Stimulated activated effector memory CD8-positive, alpha-beta T cell treated with anti-CD3 and anti-CD28 coated beads, Interleukin-12 subunit alpha, Interleukin-12 subunit beta, amount 100 ng/mL, for 72 hours (primary cell): ENCODE measurements around the gene DENND2A.
"Not testable (repeated sequence)": the region's sequence is repeated elsewhere in the genome, so short reads cannot be mapped to it uniquely, and the experiment has no call there.

Experiments
- ATAC-seq: fragments of 150-1000 bp; cut with Tn5 transposase; 2 replicates; pipeline ENCODE4 v1.10.0; 2021
- DNase-seq, 2 donors: peaks; one replicate each; pipeline ENCODE4 v3.0.0; 2021 to 2022; ENCODE audit warnings: low spot score in 2 of 2
- H3K27ac Mint-ChIP-seq: one replicate; pipeline ENCODE4 v1.8.0; 2022; ENCODE audit warnings: mild to moderate bottlenecking, mixed read lengths
- H3K36me3 Mint-ChIP-seq: one replicate; pipeline ENCODE4 v1.8.0; 2022; ENCODE audit warnings: mild to moderate bottlenecking, mixed read lengths
- H3K4me1 Mint-ChIP-seq: one replicate; pipeline ENCODE4 v1.8.0; 2022; ENCODE audit warnings: mixed read lengths
- H3K4me3 Mint-ChIP-seq: one replicate; pipeline ENCODE4 v1.8.0; 2022; ENCODE audit warnings: mild to moderate bottlenecking, mixed read lengths
- H3K9me3 Mint-ChIP-seq: one replicate; pipeline ENCODE4 v1.8.0; 2022; ENCODE audit warnings: mixed read lengths

DENND2A gene

DNA sequence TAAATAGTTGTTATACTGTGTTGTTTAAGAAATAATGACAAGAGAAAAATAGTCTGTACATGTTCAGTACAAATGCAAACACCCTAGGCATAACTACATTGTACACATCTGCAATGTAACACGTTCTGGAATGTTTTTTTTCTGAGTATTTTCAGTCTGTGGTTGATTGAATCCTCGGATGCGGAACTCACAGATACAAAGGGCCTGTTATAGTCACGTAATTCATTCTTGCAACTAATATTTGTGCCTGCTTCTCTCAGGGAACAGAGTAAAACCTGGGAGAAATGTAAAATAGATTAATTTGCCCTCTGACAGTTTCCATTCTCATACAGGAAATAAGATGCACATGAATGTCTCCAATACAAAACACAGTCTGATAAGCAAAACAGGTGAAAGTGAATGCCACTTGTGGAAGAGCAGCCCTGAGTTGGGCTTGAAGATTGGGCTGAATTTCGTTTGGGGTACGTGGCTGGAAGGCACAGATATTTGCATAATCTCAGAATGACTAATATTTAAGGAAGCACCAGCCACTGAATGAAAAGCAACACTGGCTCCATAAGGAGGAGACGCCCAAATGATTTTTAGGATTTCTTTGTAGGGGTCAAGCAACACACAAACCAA lies 19.1 kb downstream of the DENND2A start:
- Mint-ChIP-seq H3K36me3 (no peaks in the 10 kb centered on the region), H3K4me1 (no peaks in the 10 kb centered on the region), H3K9me3 (no peaks in the 10 kb centered on the region), H3K27ac (no peak overlapping the region), H3K4me3 (no peak overlapping the region)
- no peak for ATAC-seq
- DNase-seq, result no peak

DNA sequence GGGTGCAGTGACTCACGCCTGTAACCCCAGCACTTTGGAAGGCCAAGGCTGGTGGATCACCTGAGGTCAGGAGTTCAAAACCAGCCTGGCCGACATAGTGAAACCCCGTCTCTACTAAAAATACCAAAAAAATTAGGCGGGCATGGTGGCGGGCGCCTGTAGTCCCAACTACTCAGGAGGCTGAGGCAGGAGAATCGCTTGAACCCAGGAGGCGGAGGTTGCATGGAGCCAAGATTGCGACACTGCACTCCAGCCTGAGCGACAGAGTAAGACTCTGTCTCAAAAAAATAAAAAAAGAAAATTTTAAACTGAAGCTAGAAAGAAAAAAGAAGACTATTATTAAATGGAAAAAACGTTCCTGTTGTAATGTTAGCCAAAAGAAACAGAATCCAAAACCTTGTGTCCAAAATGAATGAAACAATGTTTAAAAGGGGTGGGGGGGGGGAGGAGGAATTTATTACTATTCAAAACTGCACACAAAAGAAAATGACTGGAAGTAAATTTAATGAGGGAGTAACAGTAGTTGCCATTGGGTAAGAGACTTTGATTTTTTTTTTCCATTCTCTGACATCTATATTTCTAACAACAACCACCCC lies 20.6 kb downstream of the DENND2A start:
- not testable (repeated sequence) for H3K9me3 Mint-ChIP-seq, H3K4me1 Mint-ChIP-seq, H3K27ac Mint-ChIP-seq, DNase-seq, H3K4me3 Mint-ChIP-seq, ATAC-seq, H3K36me3 Mint-ChIP-seq

DNA sequence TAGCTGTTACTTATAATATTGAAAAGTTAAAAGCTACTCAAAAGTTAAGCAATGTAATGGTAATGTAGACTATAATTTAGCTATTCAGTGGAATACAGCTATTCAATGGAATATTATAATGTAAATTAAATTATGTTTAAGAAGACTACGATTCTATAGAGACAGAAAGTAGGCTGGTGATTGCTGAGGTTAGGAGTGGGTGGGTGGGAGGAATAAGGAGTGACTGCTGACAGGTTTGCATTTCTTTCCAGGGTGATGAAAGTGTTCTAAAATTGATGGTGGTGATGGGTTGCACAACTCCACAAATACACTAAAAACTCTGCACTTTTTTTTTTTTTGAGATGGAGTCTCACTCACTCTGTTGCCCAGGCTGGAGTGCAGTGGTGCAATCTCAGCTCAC lies 21.4 kb downstream of the DENND2A start:
- no peak for DNase-seq
- Mint-ChIP-seq H3K36me3 (no peaks in the 10 kb centered on the region), H3K9me3 (no peaks in the 10 kb centered on the region), H3K4me1 (no peaks in the 10 kb centered on the region), H3K27ac (no peak overlapping the region), H3K4me3 (no peak overlapping the region)
- ATAC-seq, result no peak

DNA sequence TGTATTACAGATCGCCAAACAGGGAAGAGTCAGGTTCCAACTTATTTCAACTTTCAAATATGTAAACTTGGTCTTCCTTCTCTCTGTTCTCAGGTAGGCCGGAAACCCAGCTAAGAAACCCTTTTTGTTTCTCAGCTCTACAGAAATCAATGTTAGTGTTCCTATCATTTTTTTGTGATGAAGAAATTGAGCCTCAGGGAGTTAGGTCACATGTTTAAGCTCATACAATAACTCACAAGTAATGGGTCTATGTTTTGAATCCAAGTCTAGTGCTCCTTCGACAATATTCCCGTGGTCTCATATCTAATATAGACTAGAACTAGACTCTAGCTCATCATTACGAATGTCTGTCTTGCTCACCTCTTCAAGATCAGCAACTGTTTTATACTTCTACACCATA lies 22.3 kb downstream of the DENND2A start:
- Mint-ChIP-seq H3K4me1 (no peaks in the 10 kb centered on the region), H3K9me3 (no peaks in the 10 kb centered on the region), H3K4me3 (no peak overlapping the region), H3K27ac (no peak overlapping the region), H3K36me3 (no peaks in the 10 kb centered on the region)
- DNase-seq (no peak), ATAC-seq (no peak)

DNA sequence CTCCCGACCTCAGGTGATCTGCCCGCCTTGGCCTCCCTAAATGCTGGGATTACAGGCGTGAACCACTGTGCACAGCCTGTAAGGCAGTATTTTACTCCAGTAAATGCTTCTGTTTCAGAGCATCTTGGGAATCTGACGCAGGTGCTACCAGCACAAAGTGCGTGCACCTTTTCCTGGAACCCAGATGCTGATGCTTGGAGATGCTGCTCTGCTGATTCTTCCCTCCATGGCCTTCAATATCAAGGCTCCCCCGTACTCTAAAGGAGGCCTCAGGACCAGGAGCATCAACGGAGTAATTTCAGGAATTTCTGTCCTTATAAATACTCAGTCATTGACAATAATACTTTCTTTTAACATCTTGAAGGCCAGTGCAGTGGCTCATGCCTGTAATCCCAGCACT lies 23.5 kb downstream of the DENND2A start:
- Mint-ChIP-seq H3K4me3 (no peak overlapping the region), H3K36me3 (no peaks in the 10 kb centered on the region), H3K9me3 (no peaks in the 10 kb centered on the region), H3K4me1 (no peaks in the 10 kb centered on the region), H3K27ac (no peak overlapping the region)
- ATAC-seq (no peak), DNase-seq (no peak)

DNA sequence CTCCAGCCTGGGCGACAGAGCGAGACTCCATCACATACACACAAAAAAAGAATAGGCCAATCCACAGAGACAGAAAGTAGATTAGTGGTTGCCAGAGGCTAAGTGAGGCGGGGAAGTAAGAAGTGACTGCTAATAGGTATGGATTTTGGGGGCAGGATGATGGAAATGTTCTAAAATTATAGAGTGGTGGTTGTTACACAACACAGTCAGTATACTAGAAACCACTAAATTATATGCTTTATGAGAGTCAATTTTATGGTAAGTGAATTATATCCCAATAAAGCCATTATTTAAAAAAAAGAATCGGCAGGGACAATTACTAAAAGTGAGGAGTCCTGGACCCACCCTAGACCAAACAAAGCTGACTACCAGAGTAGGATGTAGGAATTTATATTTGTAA lies 24.3 kb downstream of the DENND2A start:
- H3K36me3 Mint-ChIP-seq, result no peaks in the 10 kb centered on the region
- no peaks in the 10 kb centered on the region for H3K4me1 Mint-ChIP-seq
- ATAC-seq (no peak), DNase-seq (no peak)
- no peak overlapping the region for H3K4me3 Mint-ChIP-seq
- H3K27ac Mint-ChIP-seq, result no peak overlapping the region
- no peaks in the 10 kb centered on the region for H3K9me3 Mint-ChIP-seq

DNA sequence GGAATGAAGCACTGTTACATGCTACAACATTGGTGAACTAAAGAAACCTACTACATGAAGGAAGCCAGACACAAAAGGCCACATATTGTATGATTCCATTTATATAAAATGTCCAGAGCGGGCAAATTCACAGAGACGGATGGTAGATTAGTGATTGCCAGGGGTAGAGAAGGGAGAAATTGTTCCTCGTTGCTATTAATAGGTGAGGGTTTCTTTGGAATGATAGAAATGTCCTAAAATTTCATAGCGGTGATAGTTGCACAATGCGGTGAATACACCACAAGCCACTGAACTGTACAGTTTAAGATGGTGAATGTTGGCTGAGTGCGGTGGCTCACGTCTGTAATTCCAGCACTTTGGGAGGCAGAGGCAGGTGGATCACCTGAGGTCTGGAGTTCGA lies 29.0 kb downstream of the DENND2A start:
- no peak for ATAC-seq
- no peaks in the 10 kb centered on the region for H3K4me1 Mint-ChIP-seq
- no peaks in the 10 kb centered on the region for H3K9me3 Mint-ChIP-seq
- no peak overlapping the region for H3K4me3 Mint-ChIP-seq
- no peaks in the 10 kb centered on the region for H3K36me3 Mint-ChIP-seq
- DNase-seq, result no peak
- no peak overlapping the region for H3K27ac Mint-ChIP-seq

DNA sequence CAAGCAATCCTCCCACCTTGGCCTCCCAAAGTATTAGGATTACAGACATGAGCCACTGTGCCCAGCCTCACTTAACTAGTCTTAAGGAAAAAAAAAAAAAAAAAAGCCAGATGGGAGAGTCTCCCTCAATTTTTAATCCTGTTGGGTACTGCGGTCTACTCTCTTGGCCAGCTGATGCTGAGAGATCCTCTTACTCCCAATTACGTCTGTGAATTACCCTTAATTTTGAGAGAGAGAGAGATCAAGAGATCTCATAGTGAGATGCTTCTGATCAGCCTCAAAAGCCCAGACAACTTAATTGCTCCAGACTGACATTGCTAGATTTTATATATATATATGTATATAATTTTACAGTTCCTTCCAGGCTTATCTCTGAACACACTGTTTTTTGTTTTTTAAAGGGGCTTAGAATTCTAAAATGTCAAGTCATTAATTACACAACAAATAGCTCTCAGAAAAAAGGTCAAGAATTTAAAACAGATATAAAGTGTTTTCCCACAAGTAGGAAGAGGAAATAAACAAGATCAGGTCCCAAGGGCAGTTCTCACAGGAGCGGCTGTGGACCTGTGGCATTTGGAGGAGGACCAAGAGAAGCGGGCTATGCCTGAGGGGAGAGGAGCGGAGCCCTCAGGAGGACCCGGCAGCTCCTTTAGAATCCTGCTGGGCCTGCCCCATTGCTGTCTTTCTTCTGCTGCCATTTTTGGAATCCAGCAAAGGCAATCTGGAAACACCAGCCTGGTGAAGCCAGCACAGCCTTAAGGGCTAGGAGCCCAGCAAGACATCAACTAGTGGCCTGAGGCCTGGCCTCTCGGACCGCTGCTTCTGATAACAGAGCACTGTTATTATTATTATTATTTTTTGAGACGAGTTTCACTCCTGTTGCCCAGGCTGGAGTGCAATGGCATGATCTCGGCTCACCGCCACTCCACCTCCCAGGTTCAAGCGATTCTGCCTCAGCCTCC lies 30.1 kb downstream of the DENND2A start:
- H3K36me3 Mint-ChIP-seq, result no peaks in the 10 kb centered on the region
- no peaks in the 10 kb centered on the region for H3K4me1 Mint-ChIP-seq
- ATAC-seq, result no peak
- H3K9me3 Mint-ChIP-seq, result no peaks in the 10 kb centered on the region
- H3K4me3 Mint-ChIP-seq, result no peak overlapping the region
- H3K27ac Mint-ChIP-seq, result no peak overlapping the region
- no peak for DNase-seq

DNA sequence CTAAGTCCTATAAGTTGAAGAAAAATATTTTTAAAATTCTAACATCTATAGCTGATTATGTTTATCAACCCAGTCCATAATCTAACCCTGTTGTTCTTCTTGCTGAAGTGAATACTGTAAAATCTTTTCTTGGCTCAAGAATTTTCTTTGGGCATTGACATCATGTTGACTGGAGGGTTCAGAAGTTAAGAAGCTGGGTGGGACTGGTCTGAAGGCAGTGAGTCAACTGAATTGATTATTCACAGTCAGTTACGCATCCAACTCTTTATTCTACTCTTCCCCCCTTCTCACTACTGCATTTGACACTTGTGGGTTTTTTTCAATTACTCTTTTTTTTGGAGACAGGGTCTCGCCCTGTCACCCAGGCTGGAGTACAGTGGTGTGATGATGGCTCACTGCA lies 31.0 kb downstream of the DENND2A start:
- Mint-ChIP-seq H3K9me3 (no peaks in the 10 kb centered on the region), H3K4me3 (no peak overlapping the region), H3K4me1 (no peaks in the 10 kb centered on the region), H3K36me3 (no peaks in the 10 kb centered on the region), H3K27ac (no peak overlapping the region)
- no peak for DNase-seq
- no peak for ATAC-seq

DNA sequence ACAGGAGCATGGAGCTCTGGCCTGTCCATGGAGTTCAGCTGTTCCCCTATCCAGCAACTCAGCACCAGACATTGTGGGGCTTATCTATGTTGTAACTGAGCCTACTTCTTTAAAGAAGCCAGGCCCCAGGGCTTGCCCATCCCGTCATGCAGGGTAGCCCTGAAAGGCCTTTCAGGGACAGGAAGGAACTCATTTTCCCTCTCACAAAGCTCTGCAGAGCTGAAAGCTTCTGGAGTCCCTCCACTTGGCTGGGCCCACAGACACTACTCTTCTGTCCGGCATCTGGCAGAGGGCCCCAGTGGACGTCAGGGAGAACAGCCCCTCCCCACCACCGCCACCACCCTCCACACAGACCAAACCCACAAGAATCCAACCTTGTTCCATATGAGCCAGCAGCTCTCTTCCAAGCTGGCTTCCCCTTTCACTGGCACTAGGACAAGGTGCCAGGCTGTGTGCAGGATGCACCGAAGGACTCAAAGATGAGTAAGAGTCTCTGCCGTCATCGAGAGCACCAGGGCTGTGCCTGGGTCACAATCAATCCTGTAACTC lies 33.1 kb downstream of the DENND2A start:
- no peaks in the 10 kb centered on the region for H3K4me1 Mint-ChIP-seq
- H3K36me3 Mint-ChIP-seq, result no peaks in the 10 kb centered on the region
- H3K27ac Mint-ChIP-seq, result no peak overlapping the region
- H3K9me3 Mint-ChIP-seq, result no peaks in the 10 kb centered on the region
- H3K4me3 Mint-ChIP-seq, result no peak overlapping the region
- DNase-seq, result no peak
- ATAC-seq, result no peak

DNA sequence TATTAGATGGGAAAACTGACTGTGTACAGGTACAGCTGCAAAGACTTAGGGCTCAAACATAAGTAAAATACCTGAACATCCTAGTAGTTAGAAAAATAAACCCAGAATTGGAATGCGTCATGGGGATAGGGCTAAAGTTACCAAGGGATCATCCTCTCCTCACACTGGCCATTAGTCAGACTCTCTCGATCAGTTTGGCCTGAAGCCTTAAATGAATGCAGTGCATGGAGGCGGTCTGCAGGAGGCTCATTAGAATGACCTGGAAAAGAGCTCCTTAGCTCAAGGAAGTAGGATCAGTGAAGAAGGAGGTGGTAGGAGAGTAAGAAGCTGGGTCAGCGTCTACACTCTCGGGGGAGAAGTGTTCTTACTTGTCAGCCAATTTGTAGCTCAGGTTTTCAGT lies 35.3 kb downstream of the DENND2A start:
- H3K36me3 Mint-ChIP-seq, result no peaks in the 10 kb centered on the region
- no peak overlapping the region for H3K4me3 Mint-ChIP-seq
- H3K9me3 Mint-ChIP-seq, result no peaks in the 10 kb centered on the region
- H3K4me1 Mint-ChIP-seq, result no peaks in the 10 kb centered on the region
- no peak for ATAC-seq
- no peak for DNase-seq
- no peak overlapping the region for H3K27ac Mint-ChIP-seq

DNA sequence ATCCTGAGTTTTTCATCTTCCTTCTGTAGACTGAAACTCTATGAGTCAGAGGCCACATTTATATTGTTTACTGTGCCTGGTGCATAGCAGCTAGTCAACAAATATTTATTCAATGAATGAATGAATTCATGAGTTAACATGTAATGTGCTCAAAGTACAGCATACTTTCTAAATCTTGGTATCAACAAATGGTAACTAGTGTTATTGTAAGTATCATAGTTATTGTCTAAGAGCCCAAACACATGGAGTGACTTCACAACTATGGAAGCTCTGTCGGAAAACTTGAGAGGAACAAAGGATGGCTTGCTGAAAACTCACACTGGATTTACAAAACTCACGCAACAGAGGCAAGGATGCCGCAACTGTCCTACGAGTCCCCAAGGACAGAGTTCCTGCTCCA lies 35.9 kb downstream of the DENND2A start:
- no peaks in the 10 kb centered on the region for H3K9me3 Mint-ChIP-seq
- no peaks in the 10 kb centered on the region for H3K36me3 Mint-ChIP-seq

DNA sequence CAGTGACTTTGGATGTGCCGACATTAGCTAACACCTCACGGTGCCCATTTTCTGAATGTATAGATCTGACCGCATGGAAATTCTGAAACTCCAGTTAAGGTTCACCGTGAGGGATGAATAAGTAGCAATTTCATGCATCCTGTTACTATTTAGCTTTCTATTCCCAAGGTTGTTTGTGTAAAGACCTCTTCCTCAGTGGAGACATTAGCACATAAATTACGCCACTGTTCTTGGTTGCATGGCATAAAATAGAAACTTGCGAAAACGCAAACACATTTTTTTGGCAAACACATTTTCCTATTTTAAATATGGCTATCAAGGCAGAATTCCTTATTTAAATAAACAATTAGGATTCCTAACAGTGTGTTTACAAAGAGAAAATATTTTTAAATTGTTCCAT lies 36.5 kb downstream of the DENND2A start:
- no peak overlapping the region for H3K4me3 Mint-ChIP-seq
- ATAC-seq (no peak), DNase-seq (no peak)
- H3K4me1 Mint-ChIP-seq, result no peaks in the 10 kb centered on the region
- H3K9me3 Mint-ChIP-seq, result no peaks in the 10 kb centered on the region
- H3K36me3 Mint-ChIP-seq, result no peaks in the 10 kb centered on the region
- H3K27ac Mint-ChIP-seq, result no peak overlapping the region

More for the DNA sequence above, 35.9 kb downstream of the DENND2A start:
- no peak overlapping the region for H3K4me3 Mint-ChIP-seq
- no peak for ATAC-seq
- no peak for DNase-seq
- H3K27ac Mint-ChIP-seq, result no peak overlapping the region
- H3K4me1 Mint-ChIP-seq, result no peaks in the 10 kb centered on the region

DNA sequence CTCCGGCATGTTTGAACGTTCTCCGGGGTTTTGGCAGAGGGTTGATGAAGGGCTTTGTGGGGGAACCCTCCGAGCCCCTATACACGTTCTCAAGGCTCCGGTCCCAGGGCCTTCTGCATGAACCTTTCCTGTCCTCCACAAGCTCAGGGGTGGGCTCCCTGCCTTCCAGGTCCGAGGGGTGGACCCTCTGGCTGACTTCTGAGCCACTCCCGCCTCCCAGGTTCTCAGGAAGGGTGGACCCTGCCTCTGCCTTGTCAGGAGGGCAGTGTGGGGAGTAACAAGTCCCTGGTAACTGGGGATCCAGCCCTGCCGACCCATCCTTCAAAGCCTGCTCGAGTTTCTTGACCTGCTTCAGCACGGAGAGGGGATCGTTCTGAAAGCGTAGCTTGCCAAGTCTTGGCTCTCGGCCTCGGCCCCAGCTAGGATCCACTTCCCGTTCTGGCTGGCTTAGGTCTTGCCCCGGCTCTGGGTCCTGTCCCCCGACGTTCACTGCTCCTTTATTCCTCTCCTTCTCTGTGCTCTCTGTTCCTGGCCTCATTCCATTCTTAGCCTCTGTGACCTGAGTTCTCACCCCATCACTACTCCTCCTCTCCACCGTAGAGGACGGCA lies 38.9 kb downstream of the DENND2A start:
- Mint-ChIP-seq H3K9me3 (no peaks in the 10 kb centered on the region), H3K27ac (no peak overlapping the region), H3K4me3 (no peak overlapping the region), H3K4me1 (no peaks in the 10 kb centered on the region), H3K36me3 (no peaks in the 10 kb centered on the region)
- ATAC-seq (no peak), DNase-seq (no peak)

DNA sequence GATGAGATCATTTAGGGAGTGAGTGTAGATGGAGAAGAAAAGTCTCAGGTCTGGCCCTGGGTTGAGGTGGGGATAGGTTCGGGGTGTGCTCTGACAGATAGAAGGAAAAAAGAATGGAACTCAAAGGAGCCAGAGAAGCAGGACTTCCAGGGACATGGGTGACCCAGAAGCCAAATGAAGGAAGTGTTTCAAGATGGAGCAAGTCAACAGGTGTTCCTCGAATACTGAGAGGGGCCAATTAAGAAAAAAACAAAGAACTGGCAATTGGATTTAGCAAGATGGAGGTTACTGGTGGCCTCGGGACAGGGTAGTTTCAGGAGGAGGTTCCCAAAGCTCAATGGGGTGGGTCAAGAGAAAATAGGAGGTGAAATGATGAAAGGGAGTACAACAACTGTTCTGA lies 40.3 kb downstream of the DENND2A start:
- Mint-ChIP-seq H3K27ac (no peak overlapping the region), H3K36me3 (no peaks in the 10 kb centered on the region), H3K9me3 (no peaks in the 10 kb centered on the region), H3K4me3 (no peak overlapping the region), H3K4me1 (no peaks in the 10 kb centered on the region)
- no peak for DNase-seq
- ATAC-seq, result no peak
